Measurements from ENCODE around the gene PTPRM.

The PTPRM gene

GRCh38 chr18:7562491-7562890, 4.6 kb upstream of the PTPRM start:
- no peaks in the 10 kb centered on the region for H4K20me1 ChIP-seq (ENCODE audit: low read depth, low read length)
- no peak overlapping the region for H3K27ac ChIP-seq (ENCODE audit: low read depth, low read length)
- H3K4me2 ChIP-seq (ENCODE audit: low read depth, low read length, poor library complexity, severe bottlenecking), result no peak overlapping the region
- no peaks in the 10 kb centered on the region for H3K79me2 ChIP-seq (ENCODE audit: insufficient read depth, low read length)
- no peaks in the 10 kb centered on the region for H3K9me2 ChIP-seq (replicated peaks; ENCODE audit: insufficient read depth, low read length)
- no peak overlapping the region for H3K4me3 ChIP-seq (ENCODE audit: insufficient read depth, low read length, poor library complexity, severe bottlenecking)
- no peaks in the 10 kb centered on the region for H3K9me3 ChIP-seq (ENCODE audit: insufficient read depth, low read length)
- no peaks in the 10 kb centered on the region for H3F3A ChIP-seq (ENCODE audit: insufficient read depth)
- H3K27me3 ChIP-seq (ENCODE audit: low read length), result no peaks in the 10 kb centered on the region
- no peak overlapping the region for H2AFZ ChIP-seq (ENCODE audit: low read depth, low read length, severe bottlenecking)
- no peak overlapping the region for H3K9ac ChIP-seq (ENCODE audit: low read length)
- TF ChIP-seq EZH2phosphoT487 (conservative IDR thresholded peaks at IDR 0.05; ENCODE audit: low read length), result no peak
- TF ChIP-seq CTCF (IDR thresholded peaks at IDR 0.05; ENCODE audit: insufficient read depth, low read length, poor library complexity, severe bottlenecking), result no peak
- no peaks in the 10 kb centered on the region for H3K36me3 ChIP-seq (ENCODE audit: low read length)

- Histone ChIP-seq H3K4me2 (ENCODE audit: low read depth, low read length, poor library complexity, severe bottlenecking) (no peak overlapping the region), H3K4me3 (ENCODE audit: insufficient read depth, low read length, poor library complexity, severe bottlenecking) (no peak overlapping the region), H3K79me2 (ENCODE audit: insufficient read depth, low read length) (no peaks in the 10 kb centered on the region), H3K27me3 (ENCODE audit: low read length) (no peaks in the 10 kb centered on the region), H3K9me2 (replicated peaks; ENCODE audit: insufficient read depth, low read length) (no peaks in the 10 kb centered on the region), H2AFZ (ENCODE audit: low read depth, low read length, severe bottlenecking) (no peak overlapping the region), H4K20me1 (ENCODE audit: low read depth, low read length) (no peaks in the 10 kb centered on the region), H3K9ac (ENCODE audit: low read length) (no peak overlapping the region), H3K36me3 (ENCODE audit: low read length) (no peaks in the 10 kb centered on the region), H3F3A (ENCODE audit: insufficient read depth) (no peaks in the 10 kb centered on the region), H3K9me3 (ENCODE audit: insufficient read depth, low read length) (no peaks in the 10 kb centered on the region), H3K27ac (ENCODE audit: low read depth, low read length) (no peak overlapping the region)
- no peak for TF ChIP-seq CTCF (IDR thresholded peaks at IDR 0.05; ENCODE audit: insufficient read depth, low read length, poor library complexity, severe bottlenecking)
These were observed 1.4 kb upstream of the PTPRM start for GRCh38 chr18:7565677-7566076.

GRCh38 chr18:7566244-7566566, 911 bp upstream of the PTPRM start:
- Histone ChIP-seq H4K20me1 (ENCODE audit: low read depth, low read length) (no peaks in the 10 kb centered on the region), H3K9me3 (ENCODE audit: insufficient read depth, low read length) (no peaks in the 10 kb centered on the region), H3K4me2 (ENCODE audit: low read depth, low read length, poor library complexity, severe bottlenecking) (no peak overlapping the region), H3K27me3 (ENCODE audit: low read length) (no peaks in the 10 kb centered on the region), H3K9me2 (replicated peaks; ENCODE audit: insufficient read depth, low read length) (no peaks in the 10 kb centered on the region), H3K9ac (ENCODE audit: low read length) (no peak overlapping the region), H3K36me3 (ENCODE audit: low read length) (no peaks in the 10 kb centered on the region), H3K4me3 (ENCODE audit: insufficient read depth, low read length, poor library complexity, severe bottlenecking) (no peak overlapping the region), H2AFZ (ENCODE audit: low read depth, low read length, severe bottlenecking) (no peak overlapping the region), H3K27ac (ENCODE audit: low read depth, low read length) (no peak overlapping the region), H3K79me2 (ENCODE audit: insufficient read depth, low read length) (no peaks in the 10 kb centered on the region), H3F3A (ENCODE audit: insufficient read depth) (no peaks in the 10 kb centered on the region)
- TF ChIP-seq CTCF (IDR thresholded peaks at IDR 0.05; ENCODE audit: insufficient read depth, low read length, poor library complexity, severe bottlenecking) (no peak), EZH2phosphoT487 (conservative IDR thresholded peaks at IDR 0.05; ENCODE audit: low read length) (no peak)

Data from SU-DHL-6 (cell line).